SK-N-SH (cell line): ENCODE results near the gene KIF1A.
"Not testable (repeated sequence)": the region's sequence is repeated elsewhere in the genome, so short reads cannot be mapped to it uniquely, and the experiment has no call there.

Experiments
- CHD2 ChIP-seq: fragments of 150-350 bp; IDR thresholded peaks from 2 replicates; pipeline ENCODE4 v1.6.1; 2018; ENCODE audit warnings: low read length; ENCODE audit not compliant: partially characterized antibody
- CTCF ChIP-seq: fragments of 200-600 bp; sonication (generic); IDR thresholded peaks from 2 replicates; pipeline ENCODE4 v1.6.1; 2017; ENCODE audit warnings: antibody characterized with exemption, mild to moderate bottlenecking, moderate library complexity
- EP300 ChIP-seq, 2 experiments: IDR thresholded peaks; 2 replicates each; pipeline versions ENCODE4 v1.4.0 to v1.6.1; 2012; ENCODE audit warnings: borderline replicate concordance in 1 of 2, low read depth in 1 of 2, low read length in 1 of 2
- GABPA ChIP-seq: IDR thresholded peaks from 2 replicates; pipeline ENCODE4 v1.4.0; 2012; ENCODE audit warnings: low read depth, mild to moderate bottlenecking
- PBX3 ChIP-seq: IDR thresholded peaks from 2 replicates; pipeline ENCODE4; 2012
- POLR2AphosphoS5 ChIP-seq: IDR thresholded peaks from 2 replicates; pipeline ENCODE4 v1.6.1; 2012; ENCODE audit warnings: low read depth, low read length
- RAD21 ChIP-seq: IDR thresholded peaks from 2 replicates; pipeline ENCODE4 v1.6.1; 2012; ENCODE audit warnings: mild to moderate bottlenecking, low read length
- REST ChIP-seq: IDR thresholded peaks from 2 replicates; pipeline ENCODE4 v1.6.1; 2012; ENCODE audit warnings: mild to moderate bottlenecking, low read depth, low read length, moderate library complexity
- SIN3A ChIP-seq: IDR thresholded peaks from 2 replicates; pipeline ENCODE4 v1.6.1; 2012; ENCODE audit warnings: low read depth, mild to moderate bottlenecking, low read length, moderate library complexity, borderline replicate concordance
- SMC3 ChIP-seq: IDR thresholded peaks from 2 replicates; pipeline ENCODE4 v1.6.1; 2012; ENCODE audit warnings: low read depth, low read length, improper control_type of control experiment
- USF1 ChIP-seq: IDR thresholded peaks from 2 replicates; pipeline ENCODE4 v1.4.0; 2012; ENCODE audit warnings: low read depth, borderline replicate concordance

GRCh38 chr2:240682431-240683224 is 137.4 kb downstream of the KIF1A start, which contains the start of gene AQP12B:
- TF ChIP-seq PBX3; CTCF; SMC3; REST; SIN3A; CHD2; POLR2AphosphoS5; EP300 (IDR thresholded peaks at IDR 0.05; ENCODE audit: borderline replicate concordance in 1 of 2, low read depth in 1 of 2, low read length in 1 of 2); USF1; RAD21; GABPA: not testable (repeated sequence)
